K562 (cell line): Measurements from ENCODE around the gene CSNK1G3. TPM values are rescaled to one million over a fixed set of nuclear protein-coding genes. Genes with fewer than 3 reads are reported as not detected.

Source experiments
- ATAC-seq: fragments of 200-7000 bp; cut with Tn5 transposase; 3 replicates; pipeline ENCODE4 v1.9.1; 2020; ENCODE audit warnings: moderate library complexity
- BruUV-seq: library from RNA; stranded (reverse); fragments of 400-500 nt; replicated peaks from 2 replicates; lab custom pipeline; 2021; lab: Mats Ljungman, UMichigan
- CTCF ChIA-PET: fragments of 300-600 bp; formaldehyde crosslinking; extraction: SDS; loops from one replicate; lab custom pipeline; 2021; ENCODE audit warnings: low intra/inter-chr PET ratio; lab: Yijun Ruan, JAX
- POLR2A ChIA-PET: fragments of 300-600, 350-650 bp; sonication (Branson Sonifier 250); formaldehyde crosslinking; extraction: SDS; loops from one replicate; lab custom pipeline; 2021; ENCODE audit warnings: antibody characterized with exemption, inconsistent platforms; lab: Yijun Ruan, JAX
- DNase-seq, 4 experiments: peaks; one replicate each; pipeline versions ENCODE4 v3.0.0 to v3.0.0-alpha.2; 2011 to 2018; ENCODE audit warnings: low spot score in 3 of 4, mixed read lengths in 3 of 4; ENCODE audit errors: extremely low read depth in 1 of 4
- FAIRE-seq: peaks from 2 replicates; lab custom pipeline; 2011; peaks lifted over from hg19 to GRCh38; lab: Jason Lieb, UNC
- H2AFZ ChIP-seq: 2 replicates; pipeline ENCODE4 v1.6.0; 2011; ENCODE audit warnings: low read depth, low read length, control low read depth, inconsistent platforms
- H3K27ac ChIP-seq: fragments of 200-600 bp; 3 replicates; pipeline ENCODE4 v1.8.0; 2011; ENCODE audit warnings: low read depth, mild to moderate bottlenecking, control low read depth, inconsistent platforms, low read length, moderate library complexity, mixed read lengths; ENCODE audit errors: extremely low read depth
- H3K27me3 ChIP-seq, 2 experiments: fragments of 300-600 bp in 1 of 2; 2 replicates in 1 of 2; 3 replicates in 1 of 2; pipeline versions ENCODE4 v1.6.0 to v1.8.0; 2011; ENCODE audit warnings: inconsistent platforms in 2 of 2, low read length in 2 of 2, mild to moderate bottlenecking in 1 of 2, mixed read lengths in 1 of 2, moderate library complexity in 1 of 2; ENCODE audit not compliant: control insufficient read depth in 2 of 2, insufficient read depth in 2 of 2
- H3K36me3 ChIP-seq: fragments of 300-600 bp; 3 replicates; pipeline ENCODE4 v1.8.0; 2011; ENCODE audit warnings: mild to moderate bottlenecking, low read length, inconsistent platforms; ENCODE audit not compliant: control insufficient read depth, insufficient read depth
- H3K4me1 ChIP-seq, 2 experiments: fragments of 200-600 bp in 1 of 2; replicated peaks in 1 of 2; 2 replicates in 1 of 2; 3 replicates in 1 of 2; pipeline versions ENCODE4 v1.5.1 to v1.8.0; 2011; ENCODE audit warnings: inconsistent platforms in 2 of 2, low read length in 2 of 2, mild to moderate bottlenecking in 1 of 2, mixed read lengths in 1 of 2, moderate library complexity in 1 of 2; ENCODE audit not compliant: control insufficient read depth in 2 of 2, insufficient read depth in 2 of 2
- H3K4me2 ChIP-seq: 2 replicates; pipeline ENCODE4 v1.6.1; 2011; ENCODE audit warnings: low read length, control low read depth, inconsistent platforms, mixed read lengths; ENCODE audit not compliant: insufficient read depth
- H3K4me3 ChIP-seq: fragments of 200-600 bp; sonication (generic), shearing (Covaris generic); 2 replicates; pipeline ENCODE4 v1.5.1; 2016; ENCODE audit warnings: control low read depth, inconsistent platforms
- H3K79me2 ChIP-seq: fragments of 200-600 bp; 3 replicates; pipeline ENCODE4 v1.8.0; 2011; ENCODE audit warnings: low read length, inconsistent platforms; ENCODE audit not compliant: control insufficient read depth, insufficient read depth
- H3K9ac ChIP-seq, 2 experiments: 2 replicates each; pipeline versions ENCODE4 v1.6.0 to v1.6.1; 2011; ENCODE audit warnings: low read depth in 2 of 2, low read length in 2 of 2, control low read depth in 1 of 2, inconsistent platforms in 1 of 2, mild to moderate bottlenecking in 1 of 2, mixed read lengths in 1 of 2; ENCODE audit not compliant: insufficient read depth in 1 of 2
- H3K9me1 ChIP-seq: one replicate; pipeline ENCODE4 v1.6.0; 2011; ENCODE audit warnings: inconsistent platforms, mild to moderate bottlenecking, low read length, moderate library complexity; ENCODE audit not compliant: control insufficient read depth, insufficient read depth
- H3K9me3 ChIP-seq: replicated peaks from 2 replicates; pipeline ENCODE4 v1.5.1; 2011; ENCODE audit warnings: low read depth, low read length, inconsistent platforms; ENCODE audit not compliant: control insufficient read depth, insufficient read depth
- H4K20me1 ChIP-seq: replicated peaks from 2 replicates; pipeline ENCODE4 v1.6.1; 2011; ENCODE audit warnings: low read length, inconsistent platforms, mixed read lengths; ENCODE audit not compliant: control insufficient read depth, insufficient read depth
- CCAR2 ChIP-seq: fragments of 200-400 bp; formaldehyde crosslinking; IDR thresholded peaks from 2 replicates; pipeline ENCODE4 v1.6.1; 2017; ENCODE audit warnings: mild to moderate bottlenecking, low read depth, low read length
- JUN ChIP-seq, 2 experiments: sonication (generic) in 1 of 2; formaldehyde crosslinking in 1 of 2; IDR thresholded peaks; 2 replicates each; pipeline versions ENCODE4 v1.6.1 to v1.8.0; 2012 to 2022; ENCODE audit warnings: borderline replicate concordance in 2 of 2, mild to moderate bottlenecking in 2 of 2, improper control_type of control experiment in 1 of 2, low read depth in 1 of 2, low read length in 1 of 2, missing genetic modification reagents in 1 of 2
- NCOA2 ChIP-seq, 2 experiments: fragments of 450-650 bp; IDR thresholded peaks; 2 replicates each; pipeline ENCODE4 v1.6.1; 2018; ENCODE audit warnings: mild to moderate bottlenecking in 2 of 2, moderate library complexity in 1 of 2; ENCODE audit not compliant: partially characterized antibody in 2 of 2
- POLR2AphosphoS5 ChIP-seq: IDR thresholded peaks from 2 replicates; pipeline ENCODE4 v1.6.1; 2011; ENCODE audit warnings: mild to moderate bottlenecking, low read depth, low read length, moderate library complexity; ENCODE audit not compliant: control insufficient read depth, insufficient read depth
- SMARCA4 ChIP-seq: fragments of 450-650 bp; IDR thresholded peaks from 2 replicates; pipeline ENCODE4 v1.6.1; 2016
- WGBS: fragments of 100-300 bp; shearing (Covaris generic); methylation state at CpG from one replicate; pipeline ENCODE4 v1.1.6; 2016; ENCODE audit warnings: low coverage, mixed read lengths; ENCODE audit not compliant: insufficient coverage; ENCODE audit errors: missing lambda C conversion rate; 5-methylcytosine and 5-hydroxymethylcytosine counted together
- in situ Hi-C: fragments of 300-500 bp; cut with MboI; formaldehyde crosslinking; loops from 4 replicates; pipeline ENCODE4 v1.15.0; 2018; ENCODE audit warnings: inconsistent platforms, mixed read lengths
- intact Hi-C: fragments of 100-400 bp; cut with micrococcal nuclease; formaldehyde crosslinking; loops from 2 replicates; pipeline ENCODE4 v1.14.2; 2022
- polyA plus RNA-seq, 8 experiments: library from polyadenylated mRNA; depleted of rRNA in 4 of 8; stranded (reverse) in 5 of 8; unstranded in 3 of 8; fragments of >200 nt; fragmentation: Nextera tagmentation in 2 of 8; fragmentation: Illumina TruSeq in 1 of 8; extraction: Ambion mirVana in 2 of 8; extraction: Trizol in 1 of 8; gene quantifications; 2 replicates each; pipeline versions ENCODE4 v1.2.1 to v1.2.3, GENCODE V29; 2011 to 2014; ENCODE audit warnings: inconsistent platforms in 1 of 8, missing spikeins in 1 of 8
- total RNA-seq, 7 experiments: library from RNA; depleted of rRNA in 6 of 7; stranded (reverse); fragments of >200 nt in 6 of 7; fragmentation: Illumina TruSeq in 2 of 7; extraction: Trizol in 2 of 7; gene quantifications; 2 replicates each; pipeline versions ENCODE4 v1.2.1 to v1.2.3, GENCODE V29; 2011 to 2021; ENCODE audit warnings: low replicate concordance in 1 of 7
- TF ChIP-seq, protein P1 (sequence below): fragments of 250-450 bp; sonication (Bioruptor Pico); IDR thresholded peaks from 2 replicates; pipeline ENCODE4 v1.6.1; 2021; ENCODE audit warnings: mild to moderate bottlenecking
- TF ChIP-seq, protein P2 (sequence below): fragments of 450-650 bp; IDR thresholded peaks from 2 replicates; pipeline ENCODE4 v1.6.1; 2016; ENCODE audit warnings: mild to moderate bottlenecking, moderate library complexity
- TF ChIP-seq, protein P3 (sequence below): sonication (generic); formaldehyde crosslinking; IDR thresholded peaks from 2 replicates; pipeline ENCODE4 v1.8.0; 2022; ENCODE audit warnings: mild to moderate bottlenecking, missing genetic modification reagents

The CSNK1G3 gene
- total and polyA plus RNA-seq, 9 of the 15 experiments (the other 6 are each of a cell fraction or from before 2014, with no cell fraction given): 8.3 to 27.6 (median 16.5) TPM

DNA sequence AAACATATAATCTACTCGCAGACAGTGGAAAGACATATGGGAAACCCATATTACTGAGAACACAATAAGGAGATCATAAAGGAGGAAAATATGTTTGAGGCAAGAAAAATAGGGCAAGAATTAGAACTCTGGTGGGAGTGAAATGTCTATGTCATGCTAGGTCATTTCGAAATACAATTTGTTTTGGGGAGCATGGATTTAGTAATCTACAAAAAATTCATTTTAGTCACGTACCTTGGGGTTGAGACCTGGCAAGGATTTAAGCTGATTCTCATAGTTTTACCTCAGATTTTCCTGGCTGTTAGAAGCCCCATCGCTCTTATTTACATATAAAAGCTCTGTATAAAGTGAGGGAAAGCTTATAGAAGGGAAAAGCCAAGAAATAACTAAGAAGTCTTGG is 11.5 kb upstream of the CSNK1G3 start:
- WGBS: 19% methylated on average over 4 of the region's 4 CpGs
- DNase-seq (no peak), FAIRE-seq (no peak), ATAC-seq (no peak)
- CTCF ChIA-PET: no interaction called here
- Histone ChIP-seq H3K9ac (no peak overlapping the region), H2AFZ (no peak overlapping the region), H3K4me2 (no peak overlapping the region), H3K4me3 (no peak overlapping the region), H3K27me3 (peaks cover 0 to 4% of the 10 kb centered on the region in 2 experiments; a peak in 1 of 5 replicates), H3K79me2 (no peaks in the 10 kb centered on the region), H3K36me3 (no peaks in the 10 kb centered on the region), H4K20me1 (no peaks in the 10 kb centered on the region), H3K9me1 (no peaks in the 10 kb centered on the region), H3K27ac (no peak overlapping the region), H3K9me3 (no peaks in the 10 kb centered on the region), H3K4me1 (no peaks in the 10 kb centered on the region)
- no TSS peak for BruUV-seq
- in situ Hi-C loops: no loop called here
- POLR2A ChIA-PET: interaction anchor here (1.0 kb wide), 1 partner anchor 18 kb away, joined by 3 read pairs; no protein-coding TSS in a partner anchor
- intact Hi-C loops: no loop called here
- TF ChIP-seq JUN (IDR thresholded peaks at IDR 0.05; ENCODE audit: borderline replicate concordance, low read depth, low read length) (no peak), JUN (CRISPR knock-in tag; IDR thresholded peaks at IDR 0.05; ENCODE audit: borderline replicate concordance) (no peak), POLR2AphosphoS5 (no peak), NCOA2 (IDR thresholded peaks at IDR 0.05; ENCODE audit: partially characterized antibody in 2 of 2) (no peak), SMARCA4 (no peak), CCAR2 (no peak)
- TF ChIP-seq, protein P1, sequence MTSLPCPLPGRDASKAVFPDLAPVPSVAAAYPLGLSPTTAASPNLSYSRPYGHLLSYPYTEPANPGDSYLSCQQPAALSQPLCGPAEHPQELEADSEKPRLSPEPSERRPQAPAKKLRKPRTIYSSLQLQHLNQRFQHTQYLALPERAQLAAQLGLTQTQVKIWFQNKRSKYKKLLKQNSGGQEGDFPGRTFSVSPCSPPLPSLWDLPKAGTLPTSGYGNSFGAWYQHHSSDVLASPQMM (CRISPR knock-in tag): no peak
- TF ChIP-seq, protein P2, sequence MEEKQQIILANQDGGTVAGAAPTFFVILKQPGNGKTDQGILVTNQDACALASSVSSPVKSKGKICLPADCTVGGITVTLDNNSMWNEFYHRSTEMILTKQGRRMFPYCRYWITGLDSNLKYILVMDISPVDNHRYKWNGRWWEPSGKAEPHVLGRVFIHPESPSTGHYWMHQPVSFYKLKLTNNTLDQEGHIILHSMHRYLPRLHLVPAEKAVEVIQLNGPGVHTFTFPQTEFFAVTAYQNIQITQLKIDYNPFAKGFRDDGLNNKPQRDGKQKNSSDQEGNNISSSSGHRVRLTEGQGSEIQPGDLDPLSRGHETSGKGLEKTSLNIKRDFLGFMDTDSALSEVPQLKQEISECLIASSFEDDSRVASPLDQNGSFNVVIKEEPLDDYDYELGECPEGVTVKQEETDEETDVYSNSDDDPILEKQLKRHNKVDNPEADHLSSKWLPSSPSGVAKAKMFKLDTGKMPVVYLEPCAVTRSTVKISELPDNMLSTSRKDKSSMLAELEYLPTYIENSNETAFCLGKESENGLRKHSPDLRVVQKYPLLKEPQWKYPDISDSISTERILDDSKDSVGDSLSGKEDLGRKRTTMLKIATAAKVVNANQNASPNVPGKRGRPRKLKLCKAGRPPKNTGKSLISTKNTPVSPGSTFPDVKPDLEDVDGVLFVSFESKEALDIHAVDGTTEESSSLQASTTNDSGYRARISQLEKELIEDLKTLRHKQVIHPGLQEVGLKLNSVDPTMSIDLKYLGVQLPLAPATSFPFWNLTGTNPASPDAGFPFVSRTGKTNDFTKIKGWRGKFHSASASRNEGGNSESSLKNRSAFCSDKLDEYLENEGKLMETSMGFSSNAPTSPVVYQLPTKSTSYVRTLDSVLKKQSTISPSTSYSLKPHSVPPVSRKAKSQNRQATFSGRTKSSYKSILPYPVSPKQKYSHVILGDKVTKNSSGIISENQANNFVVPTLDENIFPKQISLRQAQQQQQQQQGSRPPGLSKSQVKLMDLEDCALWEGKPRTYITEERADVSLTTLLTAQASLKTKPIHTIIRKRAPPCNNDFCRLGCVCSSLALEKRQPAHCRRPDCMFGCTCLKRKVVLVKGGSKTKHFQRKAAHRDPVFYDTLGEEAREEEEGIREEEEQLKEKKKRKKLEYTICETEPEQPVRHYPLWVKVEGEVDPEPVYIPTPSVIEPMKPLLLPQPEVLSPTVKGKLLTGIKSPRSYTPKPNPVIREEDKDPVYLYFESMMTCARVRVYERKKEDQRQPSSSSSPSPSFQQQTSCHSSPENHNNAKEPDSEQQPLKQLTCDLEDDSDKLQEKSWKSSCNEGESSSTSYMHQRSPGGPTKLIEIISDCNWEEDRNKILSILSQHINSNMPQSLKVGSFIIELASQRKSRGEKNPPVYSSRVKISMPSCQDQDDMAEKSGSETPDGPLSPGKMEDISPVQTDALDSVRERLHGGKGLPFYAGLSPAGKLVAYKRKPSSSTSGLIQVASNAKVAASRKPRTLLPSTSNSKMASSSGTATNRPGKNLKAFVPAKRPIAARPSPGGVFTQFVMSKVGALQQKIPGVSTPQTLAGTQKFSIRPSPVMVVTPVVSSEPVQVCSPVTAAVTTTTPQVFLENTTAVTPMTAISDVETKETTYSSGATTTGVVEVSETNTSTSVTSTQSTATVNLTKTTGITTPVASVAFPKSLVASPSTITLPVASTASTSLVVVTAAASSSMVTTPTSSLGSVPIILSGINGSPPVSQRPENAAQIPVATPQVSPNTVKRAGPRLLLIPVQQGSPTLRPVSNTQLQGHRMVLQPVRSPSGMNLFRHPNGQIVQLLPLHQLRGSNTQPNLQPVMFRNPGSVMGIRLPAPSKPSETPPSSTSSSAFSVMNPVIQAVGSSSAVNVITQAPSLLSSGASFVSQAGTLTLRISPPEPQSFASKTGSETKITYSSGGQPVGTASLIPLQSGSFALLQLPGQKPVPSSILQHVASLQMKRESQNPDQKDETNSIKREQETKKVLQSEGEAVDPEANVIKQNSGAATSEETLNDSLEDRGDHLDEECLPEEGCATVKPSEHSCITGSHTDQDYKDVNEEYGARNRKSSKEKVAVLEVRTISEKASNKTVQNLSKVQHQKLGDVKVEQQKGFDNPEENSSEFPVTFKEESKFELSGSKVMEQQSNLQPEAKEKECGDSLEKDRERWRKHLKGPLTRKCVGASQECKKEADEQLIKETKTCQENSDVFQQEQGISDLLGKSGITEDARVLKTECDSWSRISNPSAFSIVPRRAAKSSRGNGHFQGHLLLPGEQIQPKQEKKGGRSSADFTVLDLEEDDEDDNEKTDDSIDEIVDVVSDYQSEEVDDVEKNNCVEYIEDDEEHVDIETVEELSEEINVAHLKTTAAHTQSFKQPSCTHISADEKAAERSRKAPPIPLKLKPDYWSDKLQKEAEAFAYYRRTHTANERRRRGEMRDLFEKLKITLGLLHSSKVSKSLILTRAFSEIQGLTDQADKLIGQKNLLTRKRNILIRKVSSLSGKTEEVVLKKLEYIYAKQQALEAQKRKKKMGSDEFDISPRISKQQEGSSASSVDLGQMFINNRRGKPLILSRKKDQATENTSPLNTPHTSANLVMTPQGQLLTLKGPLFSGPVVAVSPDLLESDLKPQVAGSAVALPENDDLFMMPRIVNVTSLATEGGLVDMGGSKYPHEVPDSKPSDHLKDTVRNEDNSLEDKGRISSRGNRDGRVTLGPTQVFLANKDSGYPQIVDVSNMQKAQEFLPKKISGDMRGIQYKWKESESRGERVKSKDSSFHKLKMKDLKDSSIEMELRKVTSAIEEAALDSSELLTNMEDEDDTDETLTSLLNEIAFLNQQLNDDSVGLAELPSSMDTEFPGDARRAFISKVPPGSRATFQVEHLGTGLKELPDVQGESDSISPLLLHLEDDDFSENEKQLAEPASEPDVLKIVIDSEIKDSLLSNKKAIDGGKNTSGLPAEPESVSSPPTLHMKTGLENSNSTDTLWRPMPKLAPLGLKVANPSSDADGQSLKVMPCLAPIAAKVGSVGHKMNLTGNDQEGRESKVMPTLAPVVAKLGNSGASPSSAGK: no peak
- TF ChIP-seq, protein P3, sequence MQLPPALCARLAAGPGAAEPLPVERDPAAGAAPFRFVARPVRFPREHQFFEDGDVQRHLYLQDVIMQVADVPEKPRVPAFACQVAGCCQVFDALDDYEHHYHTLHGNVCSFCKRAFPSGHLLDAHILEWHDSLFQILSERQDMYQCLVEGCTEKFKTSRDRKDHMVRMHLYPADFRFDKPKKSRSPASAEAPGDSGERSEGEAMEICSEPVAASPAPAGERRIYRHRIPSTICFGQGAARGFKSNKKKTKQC (CRISPR knock-in tag): no peak
